ENCODE results near the gene KREMEN1.

Gene KREMEN1

DNA sequence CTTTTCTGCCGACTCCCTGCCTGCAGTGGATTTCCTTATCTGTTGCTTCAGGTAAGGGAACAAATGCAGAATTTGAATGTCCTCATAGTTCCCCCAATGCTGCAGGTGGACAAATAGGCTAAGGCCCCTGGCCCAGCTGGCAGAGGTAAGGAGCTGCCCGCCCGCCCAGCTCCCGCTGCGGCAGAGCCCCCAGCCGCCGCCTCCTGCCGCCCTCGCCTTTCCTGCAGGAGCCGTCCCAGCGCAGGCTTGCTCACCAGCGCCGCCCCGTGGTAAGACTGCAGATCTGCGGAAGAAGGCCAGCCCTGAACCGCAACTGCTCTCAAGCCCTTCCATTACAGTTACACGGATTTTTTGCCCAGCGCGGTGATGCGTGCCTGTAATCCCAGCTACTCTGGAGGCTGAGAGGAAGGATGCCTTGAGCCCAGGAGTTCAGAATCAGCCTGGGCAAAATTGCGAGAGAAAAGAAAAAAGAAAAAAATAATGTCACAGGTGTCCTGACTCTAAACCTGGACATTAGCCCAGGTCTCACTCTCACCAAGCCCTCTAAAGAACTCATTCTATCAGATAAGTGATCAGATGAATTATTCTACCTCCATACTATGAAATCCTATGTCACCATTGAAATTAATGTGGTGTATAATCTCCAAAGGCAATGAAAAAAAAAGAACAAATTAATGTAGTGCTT, 81.7 kb downstream of the KREMEN1 start:
- DNase-seq, result peak; percentile 56

DNA sequence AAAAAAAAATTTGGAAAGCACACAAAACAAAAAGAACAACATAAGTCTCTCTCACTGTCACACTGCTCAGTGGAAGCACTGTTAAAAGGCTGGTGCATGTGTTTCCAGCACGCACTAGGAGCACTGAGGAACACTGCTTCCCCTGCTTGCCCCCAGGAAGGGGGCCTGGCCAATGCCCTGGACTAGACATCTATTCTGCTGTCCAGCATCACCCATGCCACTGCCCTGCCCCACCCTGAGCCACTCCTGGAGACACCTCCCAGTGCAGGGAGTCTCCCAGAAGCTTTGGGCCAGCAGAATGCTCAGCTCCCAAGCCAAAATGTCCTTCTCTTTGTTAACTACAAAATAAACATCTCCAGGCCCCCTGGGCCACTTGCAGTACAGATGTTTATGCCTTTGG, 83.1 kb downstream of the KREMEN1 start:
- DNase-seq, result no peak

DNA sequence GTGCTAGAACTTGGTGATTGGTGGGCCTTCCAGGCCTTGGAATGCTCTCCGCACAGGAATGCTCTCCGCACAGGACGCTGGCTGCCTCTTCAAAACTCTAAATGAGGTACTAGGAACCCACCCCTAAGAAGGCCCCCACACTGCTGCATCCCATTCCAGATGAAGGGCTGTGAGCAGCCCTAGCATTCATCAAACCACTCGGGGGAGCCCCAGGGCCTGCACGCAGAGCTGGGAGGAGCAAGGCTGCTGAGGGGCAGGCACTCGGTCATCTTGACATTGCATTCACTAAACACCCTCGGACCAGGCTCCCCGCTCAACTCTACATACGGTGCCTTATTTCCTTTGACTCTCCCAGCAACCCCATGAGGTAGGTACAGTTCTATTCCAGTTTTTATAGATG, 83.7 kb downstream of the KREMEN1 start:
- DNase-seq, result no peak

DNA sequence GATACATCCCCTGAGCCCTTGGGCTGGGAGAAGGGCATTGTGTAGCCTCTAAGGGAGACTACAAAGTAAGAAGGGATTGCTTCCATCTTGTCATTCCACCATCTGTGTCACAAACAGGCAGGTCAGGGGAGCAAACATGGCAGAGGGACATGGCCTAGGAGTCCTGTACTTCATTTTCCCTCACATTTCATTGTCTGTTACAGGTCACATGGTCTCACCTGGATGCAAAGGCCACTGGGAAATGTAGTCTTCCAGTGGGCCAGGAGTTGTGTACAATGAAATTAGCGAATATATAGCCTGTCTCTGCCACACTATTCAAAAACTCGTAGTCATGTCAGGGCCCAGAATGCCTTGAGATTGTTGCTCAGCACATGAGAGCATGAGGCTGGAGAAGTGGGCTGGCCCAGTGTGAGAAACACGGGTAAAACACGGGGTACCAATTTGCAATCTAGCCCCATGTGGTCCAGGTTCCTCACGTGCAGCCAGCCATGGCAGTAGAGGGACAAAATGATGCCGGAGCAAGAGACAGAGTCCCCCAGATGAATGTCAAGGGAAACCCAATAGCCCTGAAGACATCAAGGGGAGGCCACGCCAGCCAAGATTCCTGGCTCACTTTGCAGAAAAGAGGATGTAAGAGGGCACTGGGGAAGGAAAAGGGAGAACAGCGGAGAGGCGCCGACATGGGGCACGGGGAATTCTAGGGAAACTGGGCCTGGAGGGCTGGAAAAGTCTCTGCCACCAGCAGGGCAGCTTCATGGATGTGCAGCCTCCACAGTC, 85.1 kb downstream of the KREMEN1 start:
- DNase-seq, result no peak

DNA sequence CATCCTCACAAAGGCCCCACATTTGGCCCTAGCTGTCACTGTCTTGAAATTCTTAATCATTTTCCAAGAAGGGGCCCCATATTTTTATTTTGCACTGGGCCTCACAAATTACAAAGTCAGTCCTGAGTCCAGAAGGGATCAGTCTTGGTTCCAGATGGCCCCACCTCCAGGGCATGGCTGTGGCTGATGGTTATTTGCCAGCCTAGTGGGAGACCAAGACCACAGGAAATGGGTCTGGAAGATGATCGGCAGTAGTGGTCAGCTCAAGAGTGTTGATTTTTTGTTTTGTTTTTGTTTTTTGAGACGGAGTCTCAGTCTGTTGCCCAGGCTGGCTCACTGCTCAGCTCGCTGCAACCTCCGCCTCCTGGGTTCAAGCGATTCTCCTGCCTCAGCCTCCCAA, 85.7 kb downstream of the KREMEN1 start:
- DNase-seq, result no peak

DNA sequence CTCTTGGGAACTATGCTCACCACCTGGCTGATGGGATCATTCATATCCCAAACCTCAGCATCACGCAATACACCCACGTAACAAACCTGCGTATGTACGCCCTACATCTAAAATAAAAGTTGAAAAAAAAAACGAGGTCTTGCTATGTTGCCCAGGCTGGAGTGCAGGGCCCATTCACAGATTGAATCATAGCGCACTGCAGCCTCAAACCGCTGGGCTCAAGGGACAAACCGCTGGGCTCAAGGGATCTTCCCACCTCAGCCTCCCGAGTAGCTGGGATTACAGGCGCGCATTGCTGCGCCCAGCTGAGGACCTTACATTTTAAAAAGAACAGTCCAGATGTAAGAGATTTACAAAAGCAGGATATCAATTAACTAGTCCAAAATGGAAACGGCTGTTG, 91.0 kb downstream of the KREMEN1 start:
- no peak for DNase-seq

DNA sequence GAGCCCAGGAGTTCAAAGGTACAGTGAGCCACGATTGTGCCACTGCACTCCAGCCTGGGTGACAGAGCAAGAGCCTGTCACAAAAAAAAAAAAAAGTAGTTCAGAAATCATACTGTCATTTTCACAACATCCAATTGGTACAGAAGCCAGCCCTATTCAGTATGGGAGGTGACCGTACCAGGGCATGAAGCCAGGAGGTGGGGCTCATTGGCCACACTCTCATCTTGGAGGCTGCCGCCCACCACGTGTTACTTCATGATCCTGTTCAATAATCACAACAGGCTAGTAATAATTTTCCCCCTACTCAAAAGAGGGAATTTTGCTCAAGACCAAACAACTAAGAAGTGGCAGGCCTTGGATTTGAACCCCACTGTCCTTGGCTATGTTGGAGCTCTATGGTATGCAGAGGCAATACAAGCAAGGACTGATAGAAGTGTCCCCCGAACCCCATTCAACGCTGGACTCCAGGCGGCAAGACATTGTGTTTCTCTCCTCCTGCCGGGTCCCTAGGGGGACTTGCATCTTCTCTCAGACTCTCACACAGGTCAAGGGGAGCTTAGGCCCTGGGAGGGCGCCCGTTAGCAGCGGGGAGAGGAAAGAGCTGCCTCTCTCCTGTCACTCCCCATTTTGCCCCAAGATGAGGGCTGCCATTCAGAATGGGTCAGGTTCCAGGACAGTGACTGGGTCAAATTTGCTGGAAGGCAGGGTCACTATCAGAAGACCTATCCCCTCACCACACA, 92.7 kb downstream of the KREMEN1 start:
- DNase-seq, result no peak

DNA sequence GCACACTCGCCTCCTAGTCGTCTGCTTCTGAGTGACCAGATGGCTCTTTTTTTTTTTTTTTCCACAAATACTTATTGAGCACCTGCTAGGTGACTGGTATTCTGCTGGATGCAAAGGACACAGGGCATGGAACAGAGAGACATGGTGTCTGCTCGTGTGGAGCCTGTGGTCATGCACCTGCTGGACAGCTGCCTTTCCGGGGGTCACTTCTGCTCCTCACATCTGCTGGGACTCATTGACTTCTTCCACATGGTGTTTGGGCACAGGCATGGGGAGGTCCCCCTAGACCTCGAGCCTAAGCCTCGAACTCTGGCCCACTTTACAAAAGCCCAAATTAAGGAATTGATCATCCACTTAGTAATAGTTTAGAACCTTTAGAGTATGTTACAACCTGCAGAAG, 93.3 kb downstream of the KREMEN1 start:
- DNase-seq, result no peak

DNA sequence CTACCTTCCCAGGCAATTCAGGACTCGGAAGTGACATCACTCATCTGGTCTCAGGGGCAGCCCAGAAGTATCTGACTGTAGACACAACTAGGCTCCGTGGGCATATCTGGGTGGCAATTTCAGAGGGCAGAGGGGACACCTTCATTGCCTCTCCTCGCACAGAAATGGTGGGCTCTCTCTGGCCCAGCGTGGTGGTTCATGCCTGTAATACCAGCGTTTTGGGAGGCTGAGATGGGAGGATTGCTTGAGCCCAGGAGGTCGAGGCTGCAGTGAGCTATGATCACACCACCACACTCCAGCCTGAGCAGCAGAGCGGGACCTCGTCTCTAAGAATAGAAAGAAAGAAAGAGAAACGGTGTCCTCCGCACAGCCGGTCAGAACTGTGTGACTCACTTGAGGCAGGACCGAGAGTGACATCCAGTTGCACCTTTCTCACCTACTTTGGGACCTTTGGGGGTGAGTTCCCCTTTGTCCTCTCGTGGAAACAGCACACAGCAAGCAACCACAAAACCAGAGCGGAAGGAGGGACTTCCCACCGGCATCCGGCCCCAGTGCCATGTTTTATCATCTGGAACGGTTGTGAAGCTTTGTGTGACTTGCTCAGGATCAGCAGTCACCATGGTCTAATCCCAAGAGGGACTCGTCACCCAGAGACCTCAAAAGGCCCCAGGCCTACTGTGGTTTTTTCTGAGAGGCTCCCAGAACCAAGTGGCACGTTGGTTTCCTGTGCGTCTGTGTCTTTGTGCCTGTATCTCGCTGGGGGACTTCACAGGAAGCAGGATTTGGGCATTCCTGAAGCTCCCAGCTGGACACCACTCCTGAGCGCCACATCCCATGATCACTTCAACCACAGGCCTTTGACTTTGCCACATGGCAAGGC, 94.4 kb downstream of the KREMEN1 start:
- no peak for DNase-seq

DNA sequence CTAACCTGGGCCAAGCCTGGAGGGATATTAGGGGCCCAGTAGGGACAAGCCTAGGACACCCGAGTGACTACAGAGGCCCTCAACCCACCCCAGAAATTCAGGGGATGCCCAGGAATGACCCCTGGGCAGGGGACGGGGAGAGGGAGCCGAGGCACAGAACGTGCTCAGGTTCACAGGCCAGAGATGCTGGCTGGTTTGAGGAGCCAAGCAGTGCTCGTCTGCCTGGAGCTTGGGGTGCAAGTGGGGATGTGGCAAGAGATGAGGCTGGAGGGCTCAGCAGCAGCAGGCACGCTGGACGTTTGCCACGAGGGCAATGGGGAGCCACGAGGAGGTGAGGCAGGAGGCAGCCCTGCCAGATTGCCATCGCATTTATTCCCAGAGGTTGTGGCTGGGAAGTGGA, 98.9 kb downstream of the KREMEN1 start:
- DNase-seq, result no peak

DNA sequence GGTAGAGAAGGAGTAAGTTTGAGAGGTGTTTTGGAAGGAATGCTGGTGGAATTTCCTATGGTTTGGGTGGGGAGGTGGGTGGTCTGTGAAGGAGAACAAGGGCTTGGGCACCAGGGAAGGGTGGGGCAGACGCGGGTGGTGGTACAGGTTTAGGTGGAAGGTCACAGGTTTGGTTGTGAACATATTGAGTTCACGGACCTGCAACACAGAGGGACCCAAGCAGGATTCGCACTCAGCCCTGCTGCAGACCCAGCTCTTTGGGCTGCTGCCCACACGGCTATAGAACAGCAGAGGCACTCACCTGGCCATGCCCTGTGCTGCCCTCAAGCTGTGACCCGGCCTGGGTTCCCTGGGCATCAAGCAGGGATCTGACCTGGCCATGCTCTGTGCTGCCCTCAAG, 99.4 kb downstream of the KREMEN1 start:
- DNase-seq, result no peak

DNA sequence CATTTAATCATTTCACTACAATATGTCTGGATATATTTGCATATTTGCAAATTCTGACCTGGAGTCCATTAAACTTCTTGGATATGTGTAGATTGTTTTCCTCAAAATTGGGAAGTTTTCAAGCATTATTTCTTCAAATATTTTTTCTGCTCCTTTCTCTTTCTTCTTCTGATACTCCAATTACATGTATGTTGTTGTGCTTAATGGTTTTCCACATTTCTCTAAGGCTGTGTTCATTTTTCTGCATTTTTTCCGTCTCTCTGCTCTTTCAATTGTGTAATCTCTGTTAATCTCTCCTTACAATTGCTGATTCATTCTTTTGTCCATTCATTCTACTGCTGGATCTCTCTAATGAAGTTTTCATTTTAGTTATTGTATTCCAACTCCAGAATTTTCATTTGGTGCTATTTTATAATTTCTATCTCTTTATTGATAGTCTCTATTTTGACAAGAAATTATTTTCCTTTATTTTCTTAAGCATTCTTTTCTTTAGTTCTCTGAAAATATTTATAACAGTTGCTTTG, 102.5 kb downstream of the KREMEN1 start:
- no peak for DNase-seq

DNA sequence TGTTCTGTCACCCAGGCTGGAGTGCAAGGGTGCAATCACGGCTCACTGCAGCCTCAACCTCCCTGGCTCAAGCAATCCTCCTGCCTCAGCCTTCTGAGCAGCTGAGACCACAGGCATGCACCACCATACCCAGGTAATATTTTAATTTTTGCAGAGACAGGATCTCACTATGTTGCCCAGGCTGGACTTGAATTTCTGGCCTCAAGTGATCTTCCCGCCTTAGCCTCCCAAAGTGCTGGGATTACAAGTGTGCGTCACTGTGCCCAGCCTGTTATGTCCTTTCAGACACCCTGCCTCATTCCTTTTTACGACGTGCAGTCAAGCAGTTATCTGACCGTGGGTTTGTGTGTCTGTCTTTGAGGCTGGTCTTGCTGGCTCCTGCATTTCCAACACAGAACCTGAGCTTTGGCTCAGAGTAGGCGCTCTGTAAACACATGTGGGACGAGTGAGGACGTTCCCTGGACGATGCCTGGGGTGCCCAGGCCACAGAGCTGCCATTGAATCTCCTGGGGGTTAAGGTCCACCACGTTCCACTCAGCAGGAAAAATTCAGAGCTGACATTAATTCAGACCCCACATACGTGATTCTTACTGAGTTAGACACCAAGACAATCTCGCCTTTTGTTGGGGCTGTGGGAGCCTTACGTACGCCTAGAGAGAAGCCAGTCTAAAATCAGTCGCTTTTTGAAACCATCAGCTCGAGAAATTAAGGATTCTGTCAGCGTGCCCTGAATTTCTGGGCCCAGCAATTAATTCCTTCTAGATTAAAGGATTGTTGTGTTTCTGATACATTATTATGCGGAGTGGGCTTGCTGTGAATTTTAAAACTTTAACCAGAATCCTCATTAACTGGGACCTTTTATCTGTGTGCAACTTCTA, 111.4 kb downstream of the KREMEN1 start:
- no peak for DNase-seq

DNA sequence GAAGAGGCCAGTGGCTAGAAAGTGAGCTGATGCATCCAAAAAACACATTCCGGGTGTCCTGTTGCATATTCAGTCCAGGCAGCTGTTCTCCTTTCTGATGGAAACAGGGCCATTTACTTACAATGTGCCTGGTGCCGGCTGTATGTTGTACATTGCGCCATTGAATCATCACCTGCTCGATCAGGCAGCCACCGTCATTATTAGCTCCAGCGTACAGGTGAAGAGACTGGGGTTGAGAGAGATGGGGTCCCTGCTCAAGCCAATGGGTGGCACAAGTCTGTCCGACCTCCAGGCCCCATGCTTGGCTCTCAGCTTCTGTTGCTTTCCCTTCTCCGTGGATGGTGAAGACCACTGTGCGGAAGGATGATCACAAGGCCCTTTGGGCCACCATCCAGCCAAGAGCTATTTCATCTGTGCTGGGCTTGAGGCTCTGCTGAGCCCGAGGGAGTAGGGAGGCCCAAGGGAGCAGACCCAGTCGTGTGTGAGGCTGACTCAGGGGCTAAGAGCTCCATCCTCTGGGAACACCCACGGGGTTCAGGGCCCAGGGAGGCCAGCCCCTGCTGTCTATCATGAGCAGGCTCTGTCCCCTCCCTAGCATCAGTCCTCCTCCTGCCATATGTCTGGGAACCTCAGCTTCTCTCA, 112.1 kb downstream of the KREMEN1 start:
- DNase-seq, result no peak

DNA sequence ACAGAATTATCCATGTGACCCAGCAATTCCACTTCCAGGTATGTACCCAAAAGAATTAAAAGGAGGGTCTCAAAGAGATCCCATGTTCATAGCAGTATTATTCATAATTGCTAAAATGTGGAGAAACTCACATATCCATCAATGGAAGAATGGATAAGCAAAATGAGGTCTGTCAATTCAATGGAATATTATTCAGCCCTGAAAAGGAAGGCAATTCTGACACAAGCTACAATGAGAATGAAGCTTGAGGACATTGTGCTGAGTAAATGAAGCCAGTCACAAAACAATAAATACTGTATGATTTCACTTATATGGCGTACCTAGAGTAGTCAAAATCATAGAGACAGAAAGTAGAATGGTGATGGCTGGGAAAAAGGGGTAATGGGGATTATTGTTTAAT, 113.5 kb downstream of the KREMEN1 start:
- no peak for DNase-seq

DNA sequence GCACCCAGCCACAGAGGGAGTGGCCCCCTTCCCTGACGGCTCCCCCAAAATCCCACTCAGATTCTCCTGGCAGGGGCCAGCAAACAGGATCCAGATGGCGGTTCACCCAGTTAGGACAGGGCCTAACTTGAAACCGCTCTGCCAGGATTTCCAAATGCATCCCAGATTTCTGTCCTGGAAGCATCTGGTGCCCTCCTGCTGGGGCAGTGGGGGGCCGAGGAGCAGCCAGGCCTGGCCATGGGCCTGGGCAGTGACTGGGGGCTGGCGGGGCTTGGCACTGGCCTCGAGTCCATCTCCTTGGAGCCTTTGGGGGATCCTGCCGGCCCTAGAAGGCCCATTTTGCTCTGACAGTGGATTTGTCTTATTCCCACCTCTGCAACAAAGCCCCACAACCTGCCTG, 115.0 kb downstream of the KREMEN1 start:
- no peak for DNase-seq

DNA sequence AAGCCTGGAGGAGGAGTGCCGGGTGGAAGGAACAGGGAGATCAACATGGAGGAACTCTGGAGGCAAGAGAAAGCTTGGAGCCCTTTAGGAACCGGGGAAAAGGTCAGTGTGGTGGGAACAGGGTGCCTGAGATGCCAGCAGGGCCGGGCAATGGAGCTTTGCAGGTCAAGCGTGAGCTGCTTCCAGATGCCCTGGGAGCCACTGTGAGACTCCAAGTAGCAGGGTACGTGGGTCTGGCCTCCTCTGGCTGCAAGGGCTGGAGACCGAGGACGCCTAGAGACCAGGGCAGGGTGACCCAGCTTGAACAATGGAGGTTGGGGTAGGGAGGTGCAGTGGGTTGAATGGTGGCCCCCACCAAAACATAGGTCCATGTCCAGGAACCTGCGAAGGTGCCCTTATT, 117.2 kb downstream of the KREMEN1 start:
- no peak for DNase-seq

DNA sequence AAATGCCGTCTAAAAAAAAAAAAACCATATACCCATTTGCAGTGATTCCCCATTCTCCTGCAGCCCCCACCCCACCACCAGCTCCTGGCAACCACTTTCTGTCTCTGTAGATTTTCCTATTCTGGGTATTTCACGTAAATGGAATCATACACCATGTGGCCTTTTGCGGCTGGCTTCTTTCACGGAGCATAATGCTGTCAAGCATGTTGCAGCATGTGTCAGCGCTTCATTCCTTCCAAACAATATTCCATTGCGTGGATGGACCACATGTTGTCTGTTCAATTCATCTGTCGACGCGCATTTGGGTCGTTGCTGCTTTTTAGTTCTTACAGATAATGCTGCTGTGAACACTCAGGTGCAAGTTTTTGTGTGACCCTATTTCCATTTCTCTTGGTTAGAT, 118.1 kb downstream of the KREMEN1 start:
- no peak for DNase-seq

DNA sequence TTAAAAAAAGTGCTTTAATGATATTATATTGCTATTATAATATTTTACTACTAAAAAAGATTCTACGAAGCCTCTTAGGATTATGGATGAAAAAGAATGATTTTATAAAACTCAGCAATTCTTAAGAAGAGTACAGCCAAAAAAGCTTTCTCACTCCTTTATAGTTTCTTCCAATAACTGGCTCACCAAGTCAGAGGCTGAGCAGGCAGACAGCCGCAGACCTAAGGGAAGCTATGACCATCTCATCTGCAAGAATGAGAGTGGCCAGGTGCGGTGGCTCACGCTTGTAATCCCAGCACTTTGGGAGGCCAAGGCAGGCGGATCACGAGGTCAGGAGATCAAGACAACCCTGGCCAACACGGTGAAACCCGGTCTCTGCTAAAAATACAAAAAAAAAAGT, 120.2 kb downstream of the KREMEN1 start:
- no peak for DNase-seq

DNA sequence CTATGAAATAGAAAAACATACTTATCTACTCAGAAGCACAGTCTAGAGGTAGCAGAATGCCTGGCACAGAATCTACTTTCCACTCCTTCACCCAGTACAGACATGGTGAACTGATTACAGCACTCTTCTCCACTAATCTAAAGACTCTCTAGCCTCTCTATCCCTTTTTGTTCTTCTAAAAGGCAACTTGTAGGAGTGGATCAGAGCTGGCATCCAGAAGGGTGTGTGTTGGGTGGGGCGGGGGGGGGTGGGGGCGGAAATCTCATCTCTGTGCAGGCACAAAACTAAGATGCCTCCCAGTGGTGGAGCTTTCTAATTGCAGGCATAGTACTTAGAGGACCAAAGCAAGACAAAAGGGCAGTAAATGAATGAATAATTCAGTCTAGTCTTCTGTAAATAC, 121.3 kb downstream of the KREMEN1 start:
- no peak for DNase-seq
